DMS153 (cell line): Measurements from ENCODE around the gene PLCH1.
A peak's percentile ranks its signal among the peaks of the same experiment; 100 is the strongest.

Experiments used
- DNase-seq: peaks from one replicate; lab custom pipeline; 2025; lab: John Stamatoyannopoulos, UW

PLCH1 gene, protein sequence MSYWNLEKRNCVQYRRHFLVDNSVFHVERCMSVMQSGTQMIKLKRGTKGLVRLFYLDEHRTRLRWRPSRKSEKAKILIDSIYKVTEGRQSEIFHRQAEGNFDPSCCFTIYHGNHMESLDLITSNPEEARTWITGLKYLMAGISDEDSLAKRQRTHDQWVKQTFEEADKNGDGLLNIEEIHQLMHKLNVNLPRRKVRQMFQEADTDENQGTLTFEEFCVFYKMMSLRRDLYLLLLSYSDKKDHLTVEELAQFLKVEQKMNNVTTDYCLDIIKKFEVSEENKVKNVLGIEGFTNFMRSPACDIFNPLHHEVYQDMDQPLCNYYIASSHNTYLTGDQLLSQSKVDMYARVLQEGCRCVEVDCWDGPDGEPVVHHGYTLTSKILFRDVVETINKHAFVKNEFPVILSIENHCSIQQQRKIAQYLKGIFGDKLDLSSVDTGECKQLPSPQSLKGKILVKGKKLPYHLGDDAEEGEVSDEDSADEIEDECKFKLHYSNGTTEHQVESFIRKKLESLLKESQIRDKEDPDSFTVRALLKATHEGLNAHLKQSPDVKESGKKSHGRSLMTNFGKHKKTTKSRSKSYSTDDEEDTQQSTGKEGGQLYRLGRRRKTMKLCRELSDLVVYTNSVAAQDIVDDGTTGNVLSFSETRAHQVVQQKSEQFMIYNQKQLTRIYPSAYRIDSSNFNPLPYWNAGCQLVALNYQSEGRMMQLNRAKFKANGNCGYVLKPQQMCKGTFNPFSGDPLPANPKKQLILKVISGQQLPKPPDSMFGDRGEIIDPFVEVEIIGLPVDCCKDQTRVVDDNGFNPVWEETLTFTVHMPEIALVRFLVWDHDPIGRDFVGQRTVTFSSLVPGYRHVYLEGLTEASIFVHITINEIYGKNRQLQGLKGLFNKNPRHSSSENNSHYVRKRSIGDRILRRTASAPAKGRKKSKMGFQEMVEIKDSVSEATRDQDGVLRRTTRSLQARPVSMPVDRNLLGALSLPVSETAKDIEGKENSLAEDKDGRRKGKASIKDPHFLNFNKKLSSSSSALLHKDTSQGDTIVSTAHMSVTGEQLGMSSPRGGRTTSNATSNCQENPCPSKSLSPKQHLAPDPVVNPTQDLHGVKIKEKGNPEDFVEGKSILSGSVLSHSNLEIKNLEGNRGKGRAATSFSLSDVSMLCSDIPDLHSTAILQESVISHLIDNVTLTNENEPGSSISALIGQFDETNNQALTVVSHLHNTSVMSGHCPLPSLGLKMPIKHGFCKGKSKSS (N-terminal part only)

GRCh38 chr3:155744626-155745324 is at the start of gene PLCH1:
Gene PLCH1, minus strand, starts transcription at chr3:155745071. Its CDS starts 40,847 bp downstream, at chr3:155704224.
- peak; percentile 59 for DNase-seq

DNA sequence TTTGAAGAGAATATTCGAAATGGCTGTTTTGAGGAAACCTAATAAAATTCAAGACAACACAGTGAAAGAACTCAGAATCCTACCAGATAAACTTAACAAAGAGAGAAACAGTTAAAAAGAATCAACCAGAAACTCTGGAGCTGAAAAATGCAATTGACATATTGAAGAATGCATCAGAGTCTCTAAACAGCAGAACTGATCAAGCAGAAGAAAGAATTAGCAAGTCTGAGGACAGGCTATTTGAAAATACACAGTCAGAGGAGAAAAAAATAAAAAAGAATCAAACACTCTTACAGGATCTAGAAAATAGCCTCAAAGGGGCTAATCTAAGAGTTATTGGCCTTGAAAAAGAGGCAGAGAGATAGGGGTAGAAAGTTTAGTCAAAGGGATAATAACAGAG is 47.7 kb upstream of the PLCH1 start:
- DNase-seq: no peak

DNA sequence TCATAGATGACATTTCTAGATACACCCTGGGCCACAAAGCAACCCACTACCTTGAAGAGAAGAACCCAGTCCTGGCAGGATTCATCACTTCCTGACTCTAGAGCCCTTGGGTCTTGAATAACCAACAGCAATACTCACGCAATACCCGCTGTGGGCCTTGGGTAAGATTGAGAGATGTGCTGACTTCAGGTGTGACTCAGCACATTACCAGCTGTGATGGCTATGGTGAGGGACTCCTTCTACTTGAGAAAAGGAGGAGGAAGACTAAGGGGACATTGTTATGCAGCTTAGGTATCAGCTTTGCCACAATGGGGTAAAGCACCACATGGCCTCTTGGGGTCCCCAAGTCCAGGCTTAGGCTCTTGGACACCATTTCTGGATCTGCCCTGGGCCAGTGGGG is 46.3 kb upstream of the PLCH1 start:
- DNase-seq: no peak

DNA sequence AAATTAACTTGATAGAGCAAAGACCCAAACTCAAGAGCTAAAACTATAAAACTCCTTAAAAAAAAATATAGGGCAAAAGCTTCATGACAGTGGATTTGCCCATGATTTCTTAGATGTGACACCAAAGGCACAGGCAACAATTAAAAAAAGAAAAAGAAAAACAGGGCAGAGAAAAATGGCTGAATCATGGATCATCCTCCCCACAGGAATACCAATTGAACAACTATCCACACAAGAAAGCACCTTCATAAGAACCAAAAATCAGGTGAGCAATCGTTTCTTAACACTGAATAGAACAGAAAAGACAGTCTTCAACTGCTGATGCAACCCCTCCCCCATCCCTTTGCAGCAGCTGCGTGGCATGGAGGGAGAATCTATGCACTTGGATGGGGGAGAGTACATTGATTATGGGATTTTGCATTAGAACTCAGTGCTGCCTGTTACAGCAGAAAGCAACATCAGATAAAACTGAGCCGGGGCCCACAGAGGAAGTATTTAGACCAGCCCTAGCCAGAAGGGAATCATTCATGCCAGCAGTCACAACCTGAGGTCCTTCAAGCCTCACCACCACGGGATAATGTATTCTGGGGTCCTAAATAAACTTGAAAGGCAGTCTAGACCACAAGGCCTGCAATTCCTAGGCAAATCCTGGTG is 45.5 kb upstream of the PLCH1 start:
- no peak for DNase-seq

DNA sequence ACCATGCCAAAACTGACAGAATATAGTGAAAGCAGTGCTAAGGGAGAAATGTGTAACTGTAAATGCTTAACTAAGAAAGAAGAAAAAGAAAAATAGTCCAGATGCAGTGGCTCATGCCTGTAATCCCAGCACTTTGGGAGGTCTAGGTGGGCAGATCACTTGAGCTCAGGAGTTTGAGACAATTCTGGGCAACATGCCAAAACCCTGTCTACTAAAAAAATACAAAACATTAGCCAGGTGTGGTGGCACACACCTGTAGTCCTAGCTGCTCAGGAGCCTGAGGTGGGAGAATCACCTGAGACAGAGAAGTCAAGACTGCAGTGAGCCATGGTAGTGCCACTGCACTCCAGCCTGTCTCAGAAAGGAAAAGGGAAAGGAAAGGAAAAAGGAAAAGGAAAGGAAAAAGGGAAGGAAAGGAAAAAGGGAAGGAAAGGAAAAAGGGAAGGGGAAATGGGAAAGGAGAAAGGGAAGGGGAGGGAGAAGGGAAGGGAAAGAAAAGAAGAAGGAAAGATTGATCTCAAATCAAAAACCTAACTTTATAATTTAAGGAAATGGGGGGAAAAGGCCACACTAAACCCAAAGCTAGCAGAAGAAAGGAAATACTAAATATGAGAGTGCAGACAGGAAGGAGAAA is 40.9 kb upstream of the PLCH1 start:
- DNase-seq: no peak

DNA sequence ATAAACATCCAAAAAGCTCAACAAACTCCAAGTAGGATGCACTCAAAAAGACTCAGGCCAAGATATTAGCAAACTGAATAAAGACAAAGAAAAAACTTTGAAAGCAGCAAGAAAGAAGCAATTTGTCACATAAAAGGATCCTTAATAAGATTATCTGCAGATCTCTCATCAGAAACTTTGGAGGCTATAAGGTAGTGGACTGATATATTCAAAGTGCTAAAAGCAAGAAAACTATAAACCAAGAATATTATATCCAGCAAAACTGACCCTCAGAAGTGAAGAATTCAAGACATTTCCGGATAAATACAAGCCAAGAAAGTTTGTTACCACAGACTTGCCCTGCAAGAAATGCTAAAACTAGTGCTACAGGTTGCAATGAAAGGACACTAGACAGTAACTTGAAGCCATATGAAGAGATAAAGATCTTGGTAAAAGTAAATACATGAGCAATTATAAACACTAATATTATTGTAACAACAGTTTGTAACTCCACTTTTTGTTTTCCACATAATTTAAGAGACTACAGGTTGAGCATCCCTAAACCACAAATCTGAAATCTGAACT is 37.6 kb upstream of the PLCH1 start:
- no peak for DNase-seq

- no peak for DNase-seq
Observed at GRCh38 chr3:155780291-155780690, 35.4 kb upstream of the PLCH1 start.

- no peak for DNase-seq
Observed at GRCh38 chr3:155778462-155778861, 33.6 kb upstream of the PLCH1 start.

DNA sequence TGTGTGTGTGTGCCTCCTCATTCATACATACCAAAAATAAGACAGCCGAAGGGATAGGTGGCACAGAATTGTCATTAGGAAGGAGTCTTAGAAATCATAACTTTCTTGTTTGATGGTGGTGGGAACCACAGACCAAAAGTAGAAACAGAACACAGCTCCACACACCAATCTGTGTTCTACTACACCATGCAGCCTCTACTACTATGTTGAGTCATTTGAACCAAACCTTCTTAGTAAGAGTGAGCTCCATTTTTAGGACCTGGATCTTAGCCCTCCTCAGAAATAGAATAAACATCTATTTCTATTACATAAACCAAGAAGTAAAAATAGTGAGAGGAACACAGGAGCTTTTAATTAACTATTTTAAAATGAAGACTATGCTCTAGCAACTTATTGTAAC is 27.9 kb upstream of the PLCH1 start:
- DNase-seq: no peak

DNA sequence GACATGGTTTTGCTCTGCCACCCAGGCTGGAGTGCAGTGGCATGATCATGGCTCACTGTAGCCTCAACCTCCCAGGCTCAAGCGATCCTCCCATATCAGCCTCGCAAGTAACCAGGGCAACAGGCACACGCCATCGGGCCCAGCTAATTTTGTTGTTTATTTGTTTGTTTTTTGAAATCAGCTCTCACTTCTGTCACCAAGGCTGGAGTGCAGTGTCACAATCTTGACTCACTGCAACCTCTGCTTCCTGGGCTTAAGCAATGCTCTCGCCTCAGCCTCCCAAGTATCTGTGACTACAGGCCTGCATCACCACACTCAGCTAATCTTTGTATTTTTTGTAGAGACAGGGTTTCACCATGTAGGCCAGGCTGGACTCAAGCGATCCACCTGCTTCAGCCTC is 26.3 kb upstream of the PLCH1 start:
- no peak for DNase-seq

GRCh38 chr3:155766206-155766605 is 21.3 kb upstream of the PLCH1 start:
- DNase-seq: no peak

DNA sequence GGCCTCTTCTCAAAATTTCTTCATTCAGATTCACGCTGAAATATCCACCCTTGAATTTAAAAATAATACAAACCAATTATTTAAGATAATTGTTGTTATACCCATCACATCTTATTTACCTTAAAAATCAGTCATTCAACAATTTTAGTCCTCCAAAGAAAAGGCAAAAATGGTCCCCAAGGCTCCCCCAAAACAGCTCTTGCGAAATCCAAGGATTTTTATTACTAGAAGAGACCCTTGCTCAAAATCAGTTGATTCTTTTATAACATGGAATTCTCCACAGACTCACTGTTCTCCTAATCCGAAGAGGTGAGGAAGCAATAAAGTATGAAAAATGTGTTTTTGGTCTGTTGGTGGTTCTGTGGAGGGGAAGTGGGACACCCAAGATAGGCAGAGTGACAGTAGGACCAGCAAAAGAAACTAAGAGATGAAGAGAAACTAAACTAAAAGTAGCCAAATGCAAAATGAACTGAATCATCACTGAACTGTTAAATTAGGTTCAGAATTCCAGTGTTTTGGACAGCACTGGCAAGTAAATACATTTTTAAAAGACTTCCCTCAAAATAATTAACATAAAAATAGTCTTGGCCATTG is 19.1 kb upstream of the PLCH1 start:
- DNase-seq: no peak

DNA sequence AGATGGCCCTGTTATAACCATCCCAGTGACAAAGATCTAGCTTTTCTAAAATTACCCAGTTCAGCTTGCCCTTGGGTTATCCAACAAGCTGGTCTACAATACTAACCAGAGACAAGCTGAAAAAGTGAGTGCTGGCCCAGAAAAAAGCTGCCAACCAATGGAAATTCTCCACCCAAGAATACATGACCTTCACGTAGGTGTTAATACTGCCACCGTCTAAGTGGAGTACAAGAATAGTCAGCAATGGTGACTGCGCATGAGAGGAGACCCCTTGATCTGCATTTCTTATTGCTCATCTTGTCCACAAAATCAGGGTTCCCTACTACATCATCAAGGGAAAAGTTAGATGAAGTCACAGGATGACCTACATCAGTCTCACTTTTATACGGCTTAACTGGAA is 15.8 kb upstream of the PLCH1 start:
- DNase-seq: no peak

GRCh38 chr3:155757577-155757976 is 12.7 kb upstream of the PLCH1 start:
- no peak for DNase-seq

DNA sequence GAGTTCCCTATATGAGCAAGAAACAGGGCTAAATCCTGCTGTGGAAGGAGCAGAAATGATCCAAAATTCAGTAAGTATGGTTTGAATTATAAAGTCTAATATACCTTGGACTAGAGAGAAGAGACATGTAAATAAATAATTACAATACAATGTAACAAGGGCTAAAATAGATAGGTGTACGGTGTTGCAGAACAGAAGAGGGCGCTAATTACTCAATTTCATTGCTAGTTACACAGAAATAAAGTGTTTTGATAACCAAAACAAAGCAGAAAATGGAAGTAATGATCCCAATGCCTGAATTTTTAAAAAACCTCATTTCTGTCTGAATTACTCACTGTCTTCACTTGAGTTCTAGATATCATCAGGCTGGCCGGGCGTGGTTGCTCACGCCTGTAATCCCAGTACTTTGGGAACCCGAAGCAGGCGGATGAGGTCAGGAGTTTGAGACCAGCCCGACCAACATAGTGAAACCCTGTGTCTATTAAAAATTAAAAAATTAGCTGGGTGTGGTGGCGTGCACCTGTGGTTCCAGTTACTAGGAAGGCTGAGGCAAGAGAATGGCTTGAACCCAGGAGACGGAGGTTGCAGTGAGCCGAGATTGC is 8.3 kb upstream of the PLCH1 start:
- DNase-seq: peak; percentile 6

DNA sequence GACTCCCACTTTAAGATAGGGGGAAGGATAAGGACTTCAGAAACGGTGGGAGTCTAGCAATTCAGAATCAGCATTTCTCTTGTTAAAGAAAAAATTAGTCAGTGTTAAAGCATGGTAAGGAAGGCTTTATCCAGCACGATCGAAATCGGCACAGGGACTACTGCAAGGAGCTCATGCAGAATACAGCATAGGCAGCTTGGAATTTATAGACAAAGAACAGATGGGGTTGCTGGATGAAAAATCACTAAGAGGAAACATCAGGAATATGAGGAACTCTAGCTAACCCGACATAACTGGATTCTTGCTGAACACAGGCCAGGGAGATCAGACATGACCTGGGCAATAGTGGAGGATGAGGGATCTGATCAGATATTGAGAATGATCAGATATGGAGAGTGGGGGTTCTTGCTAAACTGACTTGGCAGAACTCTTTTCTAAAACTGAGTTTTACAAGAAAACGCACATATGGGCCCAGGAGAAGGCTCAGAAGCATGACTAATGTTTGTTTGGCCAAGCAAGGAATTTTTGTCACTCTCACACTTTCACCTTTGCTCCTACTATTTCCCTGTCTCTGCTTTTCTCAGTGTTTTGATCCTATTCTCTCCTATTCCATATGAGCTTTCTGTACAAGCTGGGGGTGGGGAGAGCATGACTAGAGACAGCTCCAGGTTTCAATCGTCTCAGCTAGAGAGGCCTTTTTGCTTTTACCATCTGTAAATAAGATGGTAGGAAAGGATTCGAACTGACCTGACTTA is 3.9 kb upstream of the PLCH1 start:
- no peak for DNase-seq

- no peak for DNase-seq
Observed at GRCh38 chr3:155747946-155748290, 3.0 kb upstream of the PLCH1 start.

DNA sequence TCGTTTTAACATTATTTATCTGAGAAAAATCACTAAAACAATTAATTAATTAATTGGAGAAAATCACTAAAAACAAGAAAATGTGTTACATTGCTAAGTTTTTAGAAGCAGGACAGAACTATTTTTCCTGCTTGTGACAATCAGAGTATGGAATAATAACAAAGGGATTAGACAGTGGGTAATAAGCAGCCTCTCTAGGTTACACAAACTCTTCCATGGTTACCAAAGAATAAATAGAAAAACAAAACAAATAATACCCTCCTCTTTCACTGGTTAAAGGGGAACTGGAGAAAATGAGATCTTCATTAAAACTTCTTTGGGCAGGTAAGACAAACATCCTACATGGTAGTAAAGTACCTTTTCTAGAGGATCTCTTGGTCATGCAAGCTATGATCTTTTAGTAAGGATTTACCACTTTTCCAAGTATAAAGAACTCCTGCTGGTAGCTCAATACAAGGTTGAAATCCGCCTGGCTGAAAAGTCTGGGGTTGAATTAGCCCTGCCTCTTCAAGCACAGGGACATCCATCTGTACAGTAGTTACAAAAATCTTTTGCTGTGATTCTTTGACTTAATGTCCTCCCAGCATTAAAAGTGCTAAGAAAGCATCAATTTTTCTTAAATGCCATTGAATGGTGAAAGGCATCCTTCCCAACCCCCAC is 2.5 kb upstream of the PLCH1 start:
- DNase-seq: no peak
